ENCODE measurements around the gene IFI44. TPM values are rescaled to one million over a fixed set of nuclear protein-coding genes. Genes with fewer than 3 reads are reported as not detected.

Gene IFI44
- total and polyA plus RNA-seq, 2 of the 8 experiments (the other 6 are each of a cell fraction or from before 2014, with no cell fraction given), result not detected

- Histone ChIP-seq H3K27ac (ENCODE audit: low read depth, low read length) (no peak overlapping the region), H2BK15ac (ENCODE audit: low read length) (no peak overlapping the region), H3K79me1 (ENCODE audit: low read depth, low read length) (no peaks in the 10 kb centered on the region), H2AFZ (ENCODE audit: low read length) (no peak overlapping the region), H3K4me2 (ENCODE audit: insufficient read depth in 1 of 2, low read depth in 2 of 2, low read length in 2 of 2) (no peak overlapping the region), H3K9me3 (ENCODE audit: insufficient read depth in 2 of 2, low read depth in 1 of 2, low read length in 1 of 2) (peaks cover 6 to 9% of the 10 kb centered on the region in 2 experiments; a peak in 2 of 4 replicates), H2AK5ac (ENCODE audit: low read depth, low read length) (no peak overlapping the region), H4K8ac (ENCODE audit: extremely low read depth, insufficient read depth, low read length) (no peak overlapping the region), H3K23ac (ENCODE audit: insufficient read length) (no peak overlapping the region), H3K27me3 (replicated peaks in 1 of 4; ENCODE audit: control insufficient read depth in 3 of 4, extremely low read depth in 1 of 4, insufficient read depth in 3 of 4, low read length in 3 of 4) (no peaks in the 10 kb centered on the region), H3K23me2 (ENCODE audit: low read depth, low read length) (no peaks in the 10 kb centered on the region), H3K36me3 (ENCODE audit: control insufficient read depth in 2 of 4, insufficient read depth in 4 of 4, low read length in 3 of 4) (no peaks in the 10 kb centered on the region), H3K79me2 (ENCODE audit: control insufficient read depth in 1 of 2, insufficient read depth in 2 of 2, low read length in 2 of 2) (no peaks in the 10 kb centered on the region), H3K14ac (ENCODE audit: insufficient read length) (no peak overlapping the region), H4K5ac (ENCODE audit: insufficient read length, low read depth, low read length) (no peak overlapping the region), H3K18ac (ENCODE audit: extremely low read depth, low read length) (no peak overlapping the region), H3K4me1 (replicated peaks in 1 of 4; ENCODE audit: control insufficient read depth in 3 of 4, insufficient read depth in 4 of 4, low read length in 3 of 4) (no peaks in the 10 kb centered on the region), H2BK20ac (ENCODE audit: low read length) (no peak overlapping the region), H4K91ac (replicated peaks; ENCODE audit: insufficient read length, low read length) (no peak overlapping the region), H2BK5ac (ENCODE audit: low read depth, low read length) (no peak overlapping the region), H3K4ac (replicated peaks; ENCODE audit: insufficient read length, low read depth, low read length) (no peak overlapping the region), H4K20me1 (replicated peaks in 1 of 2; ENCODE audit: control insufficient read depth in 1 of 2, insufficient read depth in 2 of 2, low read length in 2 of 2) (no peaks in the 10 kb centered on the region), H2BK12ac (ENCODE audit: low read depth, low read length) (no peak overlapping the region), H3K4me3 (ENCODE audit: extremely low read depth in 1 of 4, insufficient read depth in 2 of 4, low read depth in 3 of 4, low read length in 4 of 4) (no peak overlapping the region), H3K56ac (replicated peaks; ENCODE audit: insufficient read length, low read depth, low read length) (no peak overlapping the region), H3K9ac (replicated peaks in 1 of 4; ENCODE audit: extremely low read depth in 1 of 4, low read depth in 3 of 4, low read length in 3 of 4) (no peak overlapping the region), H2BK120ac (replicated peaks; ENCODE audit: low read depth, low read length) (no peak overlapping the region)
- FAIRE-seq (no peak), DNase-seq (ENCODE audit: low read depth in 1 of 2, low spot score in 2 of 2) (no peak)
- 71% methylated on average over 1 of the region's 1 CpG; no CpG with 5 or more reads in 1 of the 2 experiments for WGBS, 2 experiments (ENCODE audit: extremely low coverage in 1 of 2, insufficient coverage in 1 of 2, insufficient read length in 1 of 2, insufficient replicate concordance in 2 of 2, low coverage in 1 of 2, low lambda C conversion rate in 2 of 2, missing lambda C conversion rate in 1 of 2)
- TF ChIP-seq POLR2A (IDR thresholded peaks at IDR 0.05; ENCODE audit: control extremely low read depth in 1 of 2, low read depth in 2 of 2, low read length in 2 of 2), result no peak
- TF ChIP-seq YY1 (IDR thresholded peaks at IDR 0.05; ENCODE audit: low read depth, low read length), result no peak
- TF ChIP-seq ASH2L (IDR thresholded peaks at IDR 0.05; ENCODE audit: low read length), result no peak
- TF ChIP-seq JUN (IDR thresholded peaks at IDR 0.05; ENCODE audit: low read depth, low read length), result no peak
- no peak for TF ChIP-seq EGR1 (IDR thresholded peaks at IDR 0.05; ENCODE audit: borderline replicate concordance, low read depth, low read length)
- TF ChIP-seq SP2 (IDR thresholded peaks at IDR 0.05; ENCODE audit: low read length), result no peak
- no peak for TF ChIP-seq SAP30 (IDR thresholded peaks at IDR 0.05; ENCODE audit: insufficient read depth, insufficient replicate concordance, low read length)
- no peak for TF ChIP-seq BRCA1 (IDR thresholded peaks at IDR 0.05; ENCODE audit: low read depth, low read length)
- TF ChIP-seq CBX5 (IDR thresholded peaks at IDR 0.05; ENCODE audit: low read depth, low read length), result no peak
- no peak for TF ChIP-seq SP4 (IDR thresholded peaks at IDR 0.05; ENCODE audit: low read length)
- TF ChIP-seq BCL11A (IDR thresholded peaks at IDR 0.05; ENCODE audit: low read depth in 2 of 2, low read length in 2 of 2), result no peak
- ChIA-PET CTCF (ENCODE audit: partially characterized antibody) (interaction anchor here (1.1 to 1.7 kb wide), 3 partner anchors 26 to 38 kb away, joined by 3 to 5 read pairs (median 4); no protein-coding TSS in a partner anchor), POLR2A (ENCODE audit: partially characterized antibody) (no interaction called here)
These were observed 2.4 kb upstream of the IFI44 start for GRCh38 chr1:78647238-78647637.
